ENCODE results near the gene MYH11.
"Not testable (repeated sequence)": the region's sequence is repeated elsewhere in the genome, so short reads cannot be mapped to it uniquely, and the experiment has no call there.

Gene MYH11

DNA sequence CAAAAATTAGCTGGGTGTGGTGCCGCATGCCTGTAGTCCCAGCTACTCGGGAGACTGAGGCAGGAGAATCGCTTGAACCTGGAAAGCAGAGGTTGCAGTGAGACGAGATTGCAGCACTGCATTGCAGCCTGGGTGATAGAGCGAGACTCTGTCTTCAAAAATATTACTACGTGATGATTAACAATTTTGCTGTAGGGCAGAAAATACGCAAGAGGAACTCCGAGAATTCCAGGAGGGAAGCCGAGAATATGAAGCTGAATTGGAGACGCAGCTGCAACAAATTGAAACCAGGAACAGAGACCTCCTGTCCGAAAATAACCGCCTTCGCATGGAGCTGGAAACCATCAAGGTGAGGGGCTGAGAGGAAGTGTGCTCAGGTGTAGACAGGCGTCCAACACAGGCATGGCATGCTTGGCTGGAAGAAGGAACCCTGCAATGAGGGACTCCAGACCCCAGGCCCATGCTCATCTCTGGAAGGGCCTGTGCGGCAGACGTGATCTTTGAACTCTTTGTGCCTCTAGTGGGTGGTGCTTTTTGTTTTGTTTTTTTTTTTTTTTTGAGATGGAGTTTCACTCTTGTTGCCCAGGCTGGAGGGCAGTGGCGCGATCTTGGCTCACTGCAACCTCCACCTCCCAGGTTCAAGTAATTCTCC lies 189.6 kb downstream of the MYH11 start:
- DNase-seq (ENCODE audit: low spot score): no peak
- H3K27ac ChIP-seq: peak overlapping the region; percentile 98
- POLR2A ChIA-PET (ENCODE audit: low non-redundant PET): no interaction called here
- TF ChIP-seq, protein P1, sequence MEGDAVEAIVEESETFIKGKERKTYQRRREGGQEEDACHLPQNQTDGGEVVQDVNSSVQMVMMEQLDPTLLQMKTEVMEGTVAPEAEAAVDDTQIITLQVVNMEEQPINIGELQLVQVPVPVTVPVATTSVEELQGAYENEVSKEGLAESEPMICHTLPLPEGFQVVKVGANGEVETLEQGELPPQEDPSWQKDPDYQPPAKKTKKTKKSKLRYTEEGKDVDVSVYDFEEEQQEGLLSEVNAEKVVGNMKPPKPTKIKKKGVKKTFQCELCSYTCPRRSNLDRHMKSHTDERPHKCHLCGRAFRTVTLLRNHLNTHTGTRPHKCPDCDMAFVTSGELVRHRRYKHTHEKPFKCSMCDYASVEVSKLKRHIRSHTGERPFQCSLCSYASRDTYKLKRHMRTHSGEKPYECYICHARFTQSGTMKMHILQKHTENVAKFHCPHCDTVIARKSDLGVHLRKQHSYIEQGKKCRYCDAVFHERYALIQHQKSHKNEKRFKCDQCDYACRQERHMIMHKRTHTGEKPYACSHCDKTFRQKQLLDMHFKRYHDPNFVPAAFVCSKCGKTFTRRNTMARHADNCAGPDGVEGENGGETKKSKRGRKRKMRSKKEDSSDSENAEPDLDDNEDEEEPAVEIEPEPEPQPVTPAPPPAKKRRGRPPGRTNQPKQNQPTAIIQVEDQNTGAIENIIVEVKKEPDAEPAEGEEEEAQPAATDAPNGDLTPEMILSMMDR (conservative IDR thresholded peaks at IDR 0.05; ENCODE audit: low read depth): no peak
- CTCF ChIA-PET: no interaction called here

DNA sequence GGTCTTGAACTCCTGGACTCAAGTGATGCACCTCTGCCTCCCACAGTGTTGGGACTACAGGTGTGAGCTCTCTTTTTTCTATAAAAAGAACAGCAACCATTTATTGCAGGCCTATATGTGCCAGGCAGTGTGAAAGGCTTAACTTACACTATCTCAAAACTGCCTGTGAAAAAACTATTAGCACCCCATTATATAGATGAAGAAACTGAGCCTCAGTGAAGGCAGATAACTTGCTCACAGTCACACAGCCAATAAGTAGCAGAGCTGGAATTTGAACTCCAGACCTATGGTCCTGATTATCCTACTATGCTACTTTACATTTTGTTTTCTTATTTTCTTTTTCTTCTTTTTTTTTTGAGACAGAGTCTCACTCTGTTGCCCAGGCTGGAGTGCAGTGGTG lies 191.7 kb downstream of the MYH11 start:
- ChIA-PET CTCF (no interaction called here), POLR2A (ENCODE audit: low non-redundant PET) (no interaction called here)
- TF ChIP-seq, protein P1 (conservative IDR thresholded peaks at IDR 0.05; ENCODE audit: low read depth): no peak
- no peak for DNase-seq (ENCODE audit: low spot score)
- peak overlapping the region; percentile 31; the same call in 1 of the 2 replicates for H3K27ac ChIP-seq

DNA sequence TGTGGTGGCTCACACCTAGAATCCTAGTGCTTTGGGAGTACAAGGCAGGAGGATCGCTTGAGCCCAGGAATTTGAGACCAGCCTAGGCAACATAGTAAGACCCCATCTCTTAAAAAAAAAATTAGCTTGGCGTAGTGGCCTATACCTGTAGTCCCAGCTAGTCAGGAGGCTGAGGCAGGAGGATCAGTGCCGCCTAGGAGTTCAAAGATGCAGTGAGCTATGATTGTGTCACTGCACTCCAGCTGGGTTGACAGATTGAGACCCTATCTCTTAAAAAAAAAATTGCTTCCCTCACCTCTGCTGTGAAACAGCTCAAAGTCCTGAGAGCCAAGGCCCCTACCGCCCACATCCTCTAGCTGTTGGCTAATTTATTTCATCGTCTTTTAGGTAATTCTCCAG lies 196.6 kb downstream of the MYH11 start:
- TF ChIP-seq, protein P1 (conservative IDR thresholded peaks at IDR 0.05; ENCODE audit: low read depth): no peak
- ChIA-PET POLR2A (ENCODE audit: low non-redundant PET) (interaction anchor here (0.6 kb wide), 1 partner anchor 48 kb away, joined by 3 read pairs; no protein-coding TSS in a partner anchor), CTCF (no interaction called here)
- H3K27ac ChIP-seq: peak overlapping the region; percentile 38
- DNase-seq (ENCODE audit: low spot score): no peak

DNA sequence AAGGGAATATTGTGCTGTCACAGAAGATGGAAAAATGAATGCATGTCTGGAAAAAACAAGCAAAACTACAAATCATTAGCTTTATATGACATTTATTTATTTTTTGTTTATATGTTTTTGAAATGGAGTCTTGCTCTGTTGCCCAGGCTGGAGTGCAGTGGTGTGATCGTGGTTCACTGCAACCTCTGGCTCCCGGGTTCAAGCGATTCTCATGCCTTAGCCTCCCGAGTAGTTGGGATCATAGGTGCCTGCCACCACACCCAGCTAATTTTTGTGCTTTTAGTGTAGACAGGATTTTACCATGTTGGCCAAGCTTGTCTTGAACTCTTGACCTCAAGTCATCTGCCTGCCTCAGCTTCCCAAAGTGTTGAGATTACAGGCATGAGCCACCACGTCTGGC lies 198.3 kb downstream of the MYH11 start:
- peak overlapping the region; percentile 46 for H3K27ac ChIP-seq
- no peak for DNase-seq (ENCODE audit: low spot score)
- ChIA-PET CTCF (interaction anchor here (0.7 kb wide), 1 partner anchor 92 kb away, joined by 3 read pairs; no protein-coding TSS in a partner anchor), POLR2A (ENCODE audit: low non-redundant PET) (no interaction called here)
- TF ChIP-seq, protein P1 (conservative IDR thresholded peaks at IDR 0.05; ENCODE audit: low read depth): no peak

DNA sequence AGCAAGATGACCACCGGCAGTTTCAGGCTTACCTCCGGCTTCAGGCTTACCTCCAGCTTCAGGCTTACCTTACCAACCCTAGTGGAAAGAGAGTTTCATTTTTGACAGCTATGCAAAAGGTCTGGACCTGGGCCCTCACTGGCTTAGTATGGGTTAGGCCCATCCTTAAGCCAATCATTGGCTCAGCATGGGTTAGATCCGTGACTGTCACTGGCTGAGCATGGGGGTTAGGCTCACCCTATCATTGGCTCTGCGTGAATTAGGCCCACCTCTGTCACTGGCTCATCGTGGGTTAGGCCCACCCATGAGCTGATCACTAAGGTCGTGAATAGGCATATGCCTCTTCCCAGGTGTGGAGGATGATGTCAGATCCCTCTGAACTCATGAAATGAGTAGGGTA lies 198.7 kb downstream of the MYH11 start:
- TF ChIP-seq, protein P1 (conservative IDR thresholded peaks at IDR 0.05; ENCODE audit: low read depth): no peak
- CTCF ChIA-PET: interaction anchor here (0.7 kb wide), 1 partner anchor 91 kb away, joined by 3 read pairs; no protein-coding TSS in a partner anchor
- POLR2A ChIA-PET (ENCODE audit: low non-redundant PET): no interaction called here
- peak overlapping the region; percentile 46 for H3K27ac ChIP-seq
- DNase-seq (ENCODE audit: low spot score): no peak

DNA sequence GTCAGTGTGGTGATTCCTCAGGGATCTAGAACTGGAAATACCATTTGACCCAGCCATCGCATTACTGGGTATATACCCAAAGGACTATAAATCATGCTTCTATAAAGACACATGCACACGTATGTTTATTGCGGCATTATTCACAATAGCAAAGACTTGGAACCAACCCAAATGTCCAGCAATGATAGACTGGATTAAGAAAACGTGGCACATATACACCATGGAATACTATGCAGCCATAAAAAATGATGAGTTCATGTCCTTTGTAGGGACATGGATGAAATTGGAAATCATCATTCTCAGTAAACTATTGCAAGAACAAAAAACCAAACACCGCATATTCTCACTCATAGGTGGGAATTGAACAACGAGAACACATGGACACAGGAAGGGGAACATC lies 201.3 kb downstream of the MYH11 start:
- DNase-seq (ENCODE audit: low spot score); POLR2A ChIA-PET (ENCODE audit: low non-redundant PET); H3K27ac ChIP-seq; CTCF ChIA-PET: not testable (repeated sequence)

DNA sequence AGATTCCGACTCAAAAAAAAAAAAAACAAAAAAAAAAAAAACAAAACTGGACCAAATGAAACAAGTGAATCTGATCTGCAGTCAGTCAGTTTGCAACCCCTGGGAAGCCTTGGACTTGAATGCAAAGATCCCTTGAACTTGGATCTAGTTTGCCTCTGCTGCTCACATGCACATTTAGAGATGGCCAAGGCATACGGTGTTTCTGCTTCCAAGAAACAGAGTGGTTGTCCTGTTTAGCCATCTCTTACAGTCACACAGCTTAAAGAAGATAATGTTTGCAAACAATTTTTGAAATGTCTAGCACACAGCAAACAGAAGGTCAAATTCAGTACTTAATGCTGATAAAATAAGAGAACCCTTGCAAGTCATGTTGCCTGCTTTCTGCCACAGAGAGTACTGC lies 202.2 kb downstream of the MYH11 start:
- CTCF ChIA-PET: no interaction called here
- POLR2A ChIA-PET (ENCODE audit: low non-redundant PET): no interaction called here
- DNase-seq (ENCODE audit: low spot score): no peak
- TF ChIP-seq, protein P1 (conservative IDR thresholded peaks at IDR 0.05; ENCODE audit: low read depth): no peak
- H3K27ac ChIP-seq: peak overlapping the region; percentile 92

All from RWPE1 (cell line).